Duodenal mucosa (tissue), 2 donors: ENCODE results near the gene GMEB1.

ENCODE experiments used
- H3K27ac ChIP-seq: one replicate; pipeline ENCODE4 v1.7.0; 2013; ENCODE audit warnings: low read depth, low read length
- H3K27me3 ChIP-seq, 2 donors: one replicate each; pipeline ENCODE4 v1.7.0; 2013; ENCODE audit warnings: low read length in 2 of 2, control low read depth in 1 of 2; ENCODE audit not compliant: insufficient read depth in 2 of 2, control insufficient read depth in 1 of 2
- H3K36me3 ChIP-seq, 2 donors: one replicate each; pipeline ENCODE4 v1.7.0; 2013; ENCODE audit warnings: low read length in 2 of 2, control low read depth in 1 of 2; ENCODE audit not compliant: insufficient read depth in 2 of 2, control insufficient read depth in 1 of 2
- H3K4me1 ChIP-seq, 2 donors: one replicate each; pipeline ENCODE4 v1.7.0; 2013; ENCODE audit warnings: low read length in 2 of 2, control low read depth in 1 of 2; ENCODE audit not compliant: insufficient read depth in 2 of 2, control insufficient read depth in 1 of 2
- H3K4me3 ChIP-seq, 2 donors: one replicate each; pipeline ENCODE4 v1.7.0; 2013; ENCODE audit warnings: low read length in 2 of 2, low read depth in 1 of 2
- H3K9ac ChIP-seq, 2 donors: one replicate each; pipeline ENCODE4 v1.7.0; 2013; ENCODE audit warnings: low read length in 2 of 2, low read depth in 1 of 2
- H3K9me3 ChIP-seq, 2 donors: one replicate each; pipeline ENCODE4 v1.7.0; 2013; ENCODE audit warnings: low read length in 2 of 2, control low read depth in 1 of 2; ENCODE audit not compliant: control insufficient read depth in 1 of 2

GMEB1 gene

GRCh38 chr1:28766532-28767183 lies 98.1 kb downstream of the GMEB1 start:
- Histone ChIP-seq H3K9ac (no peak overlapping the region), H3K4me3 (no peak overlapping the region), H3K9me3 (no peaks in the 10 kb centered on the region), H3K36me3 (peaks cover 18 to 43% of the 10 kb centered on the region in 2 donors), H3K4me1 (peaks cover 0 to 4% of the 10 kb centered on the region in 2 donors), H3K27me3 (no peaks in the 10 kb centered on the region), H3K27ac (no peak overlapping the region)
